ENCODE results near the gene GMEB2. TPM values are rescaled to one million over a fixed set of nuclear protein-coding genes. Genes with fewer than 3 reads are reported as not detected.
"Not testable (repeated sequence)": the region's sequence is repeated elsewhere in the genome, so short reads cannot be mapped to it uniquely, and the experiment has no call there.

Gene GMEB2
- total RNA-seq, 1 experiment from 2014 or later, result 18.8 TPM

DNA sequence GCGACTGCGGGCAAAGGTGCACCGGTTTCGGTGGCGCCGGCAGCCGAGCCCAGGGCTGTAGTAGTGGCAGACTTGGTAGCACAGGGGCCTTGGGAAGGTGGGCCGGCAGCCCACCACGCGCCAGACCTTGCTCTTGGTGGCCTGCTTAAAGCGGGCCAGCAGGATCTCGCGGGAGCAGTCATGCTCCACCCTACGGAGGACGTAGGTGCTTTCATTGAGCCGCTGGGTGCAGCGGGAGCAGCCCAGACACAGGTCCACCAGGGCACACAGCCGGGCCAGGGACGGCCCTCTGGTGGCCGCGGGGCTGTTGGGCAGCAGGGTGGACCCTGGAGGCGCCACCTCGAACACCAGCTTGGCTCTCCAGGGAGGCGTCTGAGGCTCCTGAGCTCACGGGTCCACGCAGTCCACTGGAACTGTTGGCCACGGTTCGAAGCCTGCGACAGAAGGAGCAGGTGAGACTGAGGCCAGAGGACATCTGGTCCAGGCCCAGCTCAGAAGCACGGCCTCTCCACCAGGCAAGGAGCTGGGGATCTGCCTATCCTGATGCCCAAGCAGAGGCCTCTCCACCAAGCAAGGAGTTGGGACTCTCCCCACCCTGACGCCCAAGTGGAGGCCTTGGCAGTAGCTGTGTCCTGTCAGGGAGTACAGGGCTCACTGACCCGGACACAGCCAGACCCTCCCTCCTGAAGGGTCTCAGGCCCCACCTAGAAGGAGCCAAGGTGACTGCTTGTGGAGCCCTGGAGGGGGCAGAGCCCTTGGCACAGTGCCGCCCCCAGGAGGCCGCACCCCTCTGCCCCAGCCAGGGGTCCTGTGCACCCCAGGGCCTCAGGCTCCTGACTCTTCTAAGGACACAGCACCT, 53.9 kb downstream of the GMEB2 start:
- TF ChIP-seq, protein P1, sequence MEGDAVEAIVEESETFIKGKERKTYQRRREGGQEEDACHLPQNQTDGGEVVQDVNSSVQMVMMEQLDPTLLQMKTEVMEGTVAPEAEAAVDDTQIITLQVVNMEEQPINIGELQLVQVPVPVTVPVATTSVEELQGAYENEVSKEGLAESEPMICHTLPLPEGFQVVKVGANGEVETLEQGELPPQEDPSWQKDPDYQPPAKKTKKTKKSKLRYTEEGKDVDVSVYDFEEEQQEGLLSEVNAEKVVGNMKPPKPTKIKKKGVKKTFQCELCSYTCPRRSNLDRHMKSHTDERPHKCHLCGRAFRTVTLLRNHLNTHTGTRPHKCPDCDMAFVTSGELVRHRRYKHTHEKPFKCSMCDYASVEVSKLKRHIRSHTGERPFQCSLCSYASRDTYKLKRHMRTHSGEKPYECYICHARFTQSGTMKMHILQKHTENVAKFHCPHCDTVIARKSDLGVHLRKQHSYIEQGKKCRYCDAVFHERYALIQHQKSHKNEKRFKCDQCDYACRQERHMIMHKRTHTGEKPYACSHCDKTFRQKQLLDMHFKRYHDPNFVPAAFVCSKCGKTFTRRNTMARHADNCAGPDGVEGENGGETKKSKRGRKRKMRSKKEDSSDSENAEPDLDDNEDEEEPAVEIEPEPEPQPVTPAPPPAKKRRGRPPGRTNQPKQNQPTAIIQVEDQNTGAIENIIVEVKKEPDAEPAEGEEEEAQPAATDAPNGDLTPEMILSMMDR (IDR thresholded peaks at IDR 0.05; ENCODE audit: unreplicated experiment), result no peak
- peaks cover 24% of the 10 kb centered on the region for H3K27me3 Mint-ChIP-seq (ENCODE audit: unreplicated experiment)
- no peaks in the 10 kb centered on the region for H3K9me3 Mint-ChIP-seq (ENCODE audit: low read depth, unreplicated experiment)
- CTCF ChIA-PET, result interaction anchor here (1.4 to 4.2 kb wide), 3 partner anchors 9 to 69 kb away, joined by 4 to 32 read pairs (median 5); partner anchors contain the start of gene PTK6
- H3K4me1 Mint-ChIP-seq (ENCODE audit: low read depth, unreplicated experiment), result no peaks in the 10 kb centered on the region
- H3K4me3 Mint-ChIP-seq (ENCODE audit: low read depth, unreplicated experiment), result peak overlapping the region; percentile 88
- H3K27ac Mint-ChIP-seq (ENCODE audit: unreplicated experiment), result peak overlapping the region; percentile 88
- DNase-seq, result peak; percentile 55
- peaks cover 48% of the 10 kb centered on the region for H3K36me3 Mint-ChIP-seq (ENCODE audit: insufficient read depth, unreplicated experiment)
- intact Hi-C loops (cut with micrococcal nuclease; ENCODE audit: unreplicated experiment), result no loop called here
- BruUV-seq (replicated peaks), result TSS peak; percentile 42

DNA sequence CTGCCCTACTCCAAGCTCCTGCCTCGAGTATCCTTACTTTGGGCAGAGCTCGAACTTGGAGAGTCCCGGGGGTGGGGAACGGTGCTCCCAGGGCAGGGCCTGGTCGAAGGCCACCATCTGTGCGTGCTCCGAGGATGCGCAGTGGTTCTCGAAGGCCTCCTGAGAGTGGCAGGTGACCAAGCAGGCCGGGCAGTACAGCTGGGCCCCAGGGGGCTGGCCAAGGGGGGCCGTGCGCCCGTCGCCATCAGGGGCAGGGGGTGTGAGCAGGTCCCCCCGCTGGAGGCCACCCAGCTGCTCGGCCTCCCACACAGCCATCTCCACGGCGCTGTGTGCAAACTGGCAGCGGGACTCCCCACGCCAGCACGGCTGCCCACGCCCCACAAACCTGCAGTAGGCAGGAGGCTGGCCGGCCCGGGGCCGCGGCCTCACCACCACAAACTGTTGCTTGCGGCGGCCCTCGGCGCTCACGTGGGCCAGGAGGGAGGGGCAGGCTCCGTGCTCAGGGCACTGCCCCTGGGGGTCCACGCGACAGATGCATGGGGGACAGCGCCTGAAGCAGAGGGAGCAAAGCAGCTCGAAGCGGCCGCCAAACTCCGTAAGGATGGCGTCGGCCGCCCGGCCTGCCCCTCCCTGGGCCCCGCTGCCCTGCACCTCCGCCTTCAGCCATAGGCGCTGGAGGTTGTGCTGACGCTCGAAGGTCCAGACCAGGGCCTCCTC, 54.7 kb downstream of the GMEB2 start:
- no peaks in the 10 kb centered on the region for H3K4me1 Mint-ChIP-seq (ENCODE audit: low read depth, unreplicated experiment)
- H3K36me3 Mint-ChIP-seq (ENCODE audit: insufficient read depth, unreplicated experiment), result peaks cover 55% of the 10 kb centered on the region
- DNase-seq, result no peak
- no peaks in the 10 kb centered on the region for H3K9me3 Mint-ChIP-seq (ENCODE audit: low read depth, unreplicated experiment)
- no TSS peak for BruUV-seq (replicated peaks)
- intact Hi-C loops (cut with micrococcal nuclease; ENCODE audit: unreplicated experiment), result no loop called here
- TF ChIP-seq, protein P1 (IDR thresholded peaks at IDR 0.05; ENCODE audit: unreplicated experiment), result no peak
- CTCF ChIA-PET, result interaction anchor here (4.2 kb wide), 1 partner anchor 35 kb away, joined by 32 read pairs; the partner anchor contains the start of gene PTK6
- H3K27me3 Mint-ChIP-seq (ENCODE audit: unreplicated experiment), result peaks cover 16% of the 10 kb centered on the region
- no peak overlapping the region for H3K4me3 Mint-ChIP-seq (ENCODE audit: low read depth, unreplicated experiment)
- H3K27ac Mint-ChIP-seq (ENCODE audit: unreplicated experiment), result no peak overlapping the region

DNA sequence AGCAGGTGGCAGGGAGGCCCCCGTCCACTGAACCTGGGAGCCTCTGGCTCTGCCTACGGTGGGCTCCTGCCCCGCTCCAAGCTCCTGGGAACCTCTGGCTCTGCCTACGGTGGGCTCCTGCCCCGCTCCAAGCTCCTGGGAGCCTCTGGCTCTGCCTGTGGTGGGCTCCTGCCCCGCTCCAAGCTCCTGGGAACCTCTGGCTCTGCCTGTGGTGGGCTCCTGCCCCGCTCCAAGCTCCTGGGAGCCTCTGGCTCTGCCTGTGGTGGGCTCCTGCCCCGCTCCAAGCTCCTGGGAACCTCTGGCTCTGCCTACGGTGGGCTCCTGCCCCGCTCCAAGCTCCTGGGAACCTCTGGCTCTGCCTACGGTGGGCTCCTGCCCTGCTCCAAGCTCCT, 55.8 kb downstream of the GMEB2 start:
- BruUV-seq (replicated peaks); DNase-seq; H3K27ac Mint-ChIP-seq (ENCODE audit: unreplicated experiment); intact Hi-C loops (cut with micrococcal nuclease; ENCODE audit: unreplicated experiment); H3K27me3 Mint-ChIP-seq (ENCODE audit: unreplicated experiment); H3K9me3 Mint-ChIP-seq (ENCODE audit: low read depth, unreplicated experiment); H3K4me1 Mint-ChIP-seq (ENCODE audit: low read depth, unreplicated experiment); H3K4me3 Mint-ChIP-seq (ENCODE audit: low read depth, unreplicated experiment): not testable (repeated sequence)
- CTCF ChIA-PET, result interaction anchor here (4.2 kb wide), 1 partner anchor 33 kb away, joined by 32 read pairs; the partner anchor contains the start of gene PTK6
- H3K36me3 Mint-ChIP-seq (ENCODE audit: insufficient read depth, unreplicated experiment), result peaks cover 56% of the 10 kb centered on the region

DNA sequence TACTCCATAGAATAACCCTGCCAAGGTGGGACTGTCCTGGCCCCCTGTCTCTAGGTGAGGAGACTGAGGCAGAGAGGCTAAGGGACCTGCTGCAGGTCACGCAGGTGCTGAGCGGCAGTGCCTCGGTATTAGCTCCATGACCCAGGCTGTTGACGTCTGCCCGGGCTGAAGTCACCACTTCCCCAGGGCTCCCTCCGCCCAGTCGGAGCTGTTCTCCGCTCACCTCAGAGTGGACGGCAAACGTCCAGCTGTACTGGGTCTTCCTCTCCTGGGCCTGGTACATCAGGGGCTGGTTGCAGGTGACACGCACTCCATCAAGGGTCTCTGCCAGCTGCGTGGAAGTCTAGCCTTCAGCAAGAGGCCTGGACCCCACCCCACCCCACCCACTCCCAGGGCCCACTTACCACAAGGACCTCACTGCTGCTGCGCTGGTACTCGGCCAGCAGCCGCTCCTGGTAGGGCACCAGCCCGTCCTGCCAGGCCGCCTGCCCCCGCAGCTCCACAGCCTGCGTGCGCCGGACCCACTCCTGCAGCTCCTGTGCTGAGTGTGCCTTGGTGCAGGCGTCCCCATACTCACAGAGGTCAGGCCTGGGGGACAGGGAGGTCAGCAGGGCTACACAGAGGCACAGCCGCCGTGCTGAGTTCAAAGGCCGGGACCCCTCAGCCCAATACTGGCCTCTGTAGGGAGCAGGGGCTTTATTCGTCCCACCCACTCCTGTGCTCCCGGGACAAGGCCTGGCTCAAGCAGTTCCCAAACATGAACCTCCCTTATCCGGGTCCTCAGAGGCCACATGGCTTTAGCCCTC, 56.4 kb downstream of the GMEB2 start:
- BruUV-seq (replicated peaks), result no TSS peak
- intact Hi-C loops (cut with micrococcal nuclease; ENCODE audit: unreplicated experiment), result no loop called here
- TF ChIP-seq, protein P1 (IDR thresholded peaks at IDR 0.05; ENCODE audit: unreplicated experiment), result no peak

More for the DNA sequence above, 56.4 kb downstream of the GMEB2 start:
- Mint-ChIP-seq H3K27ac (ENCODE audit: unreplicated experiment) (no peak overlapping the region), H3K4me3 (ENCODE audit: low read depth, unreplicated experiment) (no peak overlapping the region), H3K4me1 (ENCODE audit: low read depth, unreplicated experiment) (no peaks in the 10 kb centered on the region), H3K36me3 (ENCODE audit: insufficient read depth, unreplicated experiment) (peaks cover 62% of the 10 kb centered on the region), H3K27me3 (ENCODE audit: unreplicated experiment) (no peaks in the 10 kb centered on the region), H3K9me3 (ENCODE audit: low read depth, unreplicated experiment) (no peaks in the 10 kb centered on the region)
- DNase-seq, result no peak
- CTCF ChIA-PET, result interaction anchor here (0.7 to 4.2 kb wide), 2 partner anchors 33 to 487 kb away, joined by 3 to 32 read pairs; partner anchors contain the start of gene PTK6

Data from Calu3 (cell line).